ENCODE data around the gene RARS2. TPM values are rescaled to one million over a fixed set of nuclear protein-coding genes. Genes with fewer than 3 reads are reported as not detected.

Gene RARS2
- total RNA-seq, 4 donors from 2014 or later: 25.1 to 28.3 (median 26.9) TPM

DNA sequence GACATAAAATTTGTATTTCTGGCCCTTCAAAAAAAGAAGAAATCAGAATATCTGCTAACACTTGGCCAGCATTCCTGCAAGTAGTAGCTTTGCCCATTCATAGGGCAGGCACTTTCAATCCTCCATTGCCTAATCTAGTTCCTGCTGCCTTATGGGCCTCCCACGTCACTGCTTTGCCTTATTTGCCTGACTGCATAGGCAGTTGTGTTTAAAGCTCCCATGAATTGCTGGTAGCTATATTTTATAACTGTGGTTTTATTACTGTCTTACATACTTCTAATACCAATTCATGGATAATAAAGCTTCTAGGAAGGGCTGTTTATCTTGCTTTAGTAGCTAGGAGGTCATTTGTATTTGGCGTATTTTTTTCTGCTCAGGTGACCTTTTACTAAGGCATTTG, 124.7 kb downstream of the RARS2 start:
- DNase-seq: peak; percentile 74

More for the DNA sequence above, 124.7 kb downstream of the RARS2 start:
- peak in 1 of 3 donors; percentile 21 for TF ChIP-seq POLR2AphosphoS5 (IDR thresholded peaks at IDR 0.05)
- TF ChIP-seq, protein P1, sequence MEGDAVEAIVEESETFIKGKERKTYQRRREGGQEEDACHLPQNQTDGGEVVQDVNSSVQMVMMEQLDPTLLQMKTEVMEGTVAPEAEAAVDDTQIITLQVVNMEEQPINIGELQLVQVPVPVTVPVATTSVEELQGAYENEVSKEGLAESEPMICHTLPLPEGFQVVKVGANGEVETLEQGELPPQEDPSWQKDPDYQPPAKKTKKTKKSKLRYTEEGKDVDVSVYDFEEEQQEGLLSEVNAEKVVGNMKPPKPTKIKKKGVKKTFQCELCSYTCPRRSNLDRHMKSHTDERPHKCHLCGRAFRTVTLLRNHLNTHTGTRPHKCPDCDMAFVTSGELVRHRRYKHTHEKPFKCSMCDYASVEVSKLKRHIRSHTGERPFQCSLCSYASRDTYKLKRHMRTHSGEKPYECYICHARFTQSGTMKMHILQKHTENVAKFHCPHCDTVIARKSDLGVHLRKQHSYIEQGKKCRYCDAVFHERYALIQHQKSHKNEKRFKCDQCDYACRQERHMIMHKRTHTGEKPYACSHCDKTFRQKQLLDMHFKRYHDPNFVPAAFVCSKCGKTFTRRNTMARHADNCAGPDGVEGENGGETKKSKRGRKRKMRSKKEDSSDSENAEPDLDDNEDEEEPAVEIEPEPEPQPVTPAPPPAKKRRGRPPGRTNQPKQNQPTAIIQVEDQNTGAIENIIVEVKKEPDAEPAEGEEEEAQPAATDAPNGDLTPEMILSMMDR (IDR thresholded peaks at IDR 0.05): no peak
- Histone ChIP-seq H3K9me3 (no peaks in the 10 kb centered on the region), H3K4me3 (no peak overlapping the region), H3K36me3 (no peaks in the 10 kb centered on the region), H3K4me1 (no peaks in the 10 kb centered on the region), H3K27me3 (no peaks in the 10 kb centered on the region), H3K27ac (peak overlapping the region; percentile 2 to 66 (median 25))
- in situ Hi-C loops (cut with MboI; ENCODE audit: low pct_ligation_motif_present in 1 of 4, low pct_unique_long_range_greater_than_20kb in 1 of 4, low sequenced_read_pairs in 3 of 4) (no loop called here), intact Hi-C loops (cut with DNase I; ENCODE audit: low total_unique reads) (no loop called here)
- 43 to 49% methylated on average over 1 to 2 of the region's 2 CpGs for WGBS, 2 donors (ENCODE audit: low coverage in 1 of 2)

Small RNA genes lying within 50 kb of the gene (small RNA-seq; reads per million reads assigned to genes)
- gene RNU6-444P: 0 reads per million in 4 donors

Other genes with a start within 250 kb of the RARS2 start
- gene C6orf163, start 245.2 kb downstream of the RARS2 start, total RNA-seq: 10 to 100 TPM in 1 of 4 donors, 1 to 10 TPM in 3; 3.0 to 14.4 (median 6.6) TPM
- gene CFAP206, start 182.0 kb downstream of the RARS2 start, total RNA-seq: not detected
- 10 to 100 TPM in 2 of 4 donors, 1 to 10 TPM in 2; 8.0 to 43.3 (median 22.7) TPM for gene SLC35A1, start 117.0 kb downstream of the RARS2 start, total RNA-seq
- 10 to 100 TPM in 3 of 4 donors, 1 to 10 TPM in 1; 2.2 to 18.4 (median 17.8) TPM for gene ORC3, start 148 bp upstream of the RARS2 start, total RNA-seq
- 10 to 100 TPM; 16.3 to 44.9 (median 20.7) TPM for gene AKIRIN2, start 112.2 kb upstream of the RARS2 start, total RNA-seq

Measured in transverse colon (tissue), 4 donors.